ENCODE results near the gene KIF26B.

GRCh38 chr1:245361065-245361464, 206.3 kb downstream of the KIF26B start:
- TF ChIP-seq EZH2 (optimal IDR thresholded peaks at IDR 0.05; ENCODE audit: low read depth, low read length) = no peak
- TF ChIP-seq, protein P1, sequence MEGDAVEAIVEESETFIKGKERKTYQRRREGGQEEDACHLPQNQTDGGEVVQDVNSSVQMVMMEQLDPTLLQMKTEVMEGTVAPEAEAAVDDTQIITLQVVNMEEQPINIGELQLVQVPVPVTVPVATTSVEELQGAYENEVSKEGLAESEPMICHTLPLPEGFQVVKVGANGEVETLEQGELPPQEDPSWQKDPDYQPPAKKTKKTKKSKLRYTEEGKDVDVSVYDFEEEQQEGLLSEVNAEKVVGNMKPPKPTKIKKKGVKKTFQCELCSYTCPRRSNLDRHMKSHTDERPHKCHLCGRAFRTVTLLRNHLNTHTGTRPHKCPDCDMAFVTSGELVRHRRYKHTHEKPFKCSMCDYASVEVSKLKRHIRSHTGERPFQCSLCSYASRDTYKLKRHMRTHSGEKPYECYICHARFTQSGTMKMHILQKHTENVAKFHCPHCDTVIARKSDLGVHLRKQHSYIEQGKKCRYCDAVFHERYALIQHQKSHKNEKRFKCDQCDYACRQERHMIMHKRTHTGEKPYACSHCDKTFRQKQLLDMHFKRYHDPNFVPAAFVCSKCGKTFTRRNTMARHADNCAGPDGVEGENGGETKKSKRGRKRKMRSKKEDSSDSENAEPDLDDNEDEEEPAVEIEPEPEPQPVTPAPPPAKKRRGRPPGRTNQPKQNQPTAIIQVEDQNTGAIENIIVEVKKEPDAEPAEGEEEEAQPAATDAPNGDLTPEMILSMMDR (IDR thresholded peaks at IDR 0.05; ENCODE audit: low read length) = no peak

Measured in MM.1S (cell line).